NCI-H748 (cell line): ENCODE results near the gene MEF2A.

Source experiments
- DNase-seq: peaks from one replicate; lab custom pipeline; 2025; ENCODE audit not compliant: unreplicated experiment; lab: John Stamatoyannopoulos, UW

Gene MEF2A

GRCh38 chr15:99605490-99605931 is 39.7 kb downstream of the MEF2A start:
- no peak for DNase-seq

- DNase-seq: no peak
Observed at GRCh38 chr15:99605990-99606389, 40.2 kb downstream of the MEF2A start.

DNA sequence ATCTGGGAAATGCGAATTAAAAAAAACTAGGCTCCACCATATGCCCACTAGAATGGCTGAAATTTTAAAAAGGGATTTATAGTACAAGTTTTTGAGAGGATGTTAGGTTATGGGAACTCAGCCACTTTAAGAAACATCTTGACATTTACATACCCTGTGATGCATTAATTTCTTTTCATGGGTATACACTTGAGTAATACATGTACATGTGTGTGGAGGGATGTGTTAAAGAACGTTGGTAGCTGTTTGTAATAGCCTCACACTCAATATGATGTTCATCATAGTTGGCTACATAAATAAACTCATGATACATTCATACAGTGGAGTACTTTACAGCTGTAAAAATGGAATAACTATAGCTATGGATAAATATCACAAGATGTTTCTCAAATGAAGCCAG is 40.9 kb downstream of the MEF2A start:
- no peak for DNase-seq

- DNase-seq: no peak
Observed at GRCh38 chr15:99613481-99613880, 47.7 kb downstream of the MEF2A start.

- no peak for DNase-seq
Observed at GRCh38 chr15:99613887-99614647, 48.3 kb downstream of the MEF2A start.

GRCh38 chr15:99614749-99615288 is 49.0 kb downstream of the MEF2A start:
- no peak for DNase-seq

- no peak for DNase-seq
Observed at GRCh38 chr15:99615460-99615859, 49.7 kb downstream of the MEF2A start.

GRCh38 chr15:99616129-99616528 is 50.3 kb downstream of the MEF2A start:
- no peak for DNase-seq

DNA sequence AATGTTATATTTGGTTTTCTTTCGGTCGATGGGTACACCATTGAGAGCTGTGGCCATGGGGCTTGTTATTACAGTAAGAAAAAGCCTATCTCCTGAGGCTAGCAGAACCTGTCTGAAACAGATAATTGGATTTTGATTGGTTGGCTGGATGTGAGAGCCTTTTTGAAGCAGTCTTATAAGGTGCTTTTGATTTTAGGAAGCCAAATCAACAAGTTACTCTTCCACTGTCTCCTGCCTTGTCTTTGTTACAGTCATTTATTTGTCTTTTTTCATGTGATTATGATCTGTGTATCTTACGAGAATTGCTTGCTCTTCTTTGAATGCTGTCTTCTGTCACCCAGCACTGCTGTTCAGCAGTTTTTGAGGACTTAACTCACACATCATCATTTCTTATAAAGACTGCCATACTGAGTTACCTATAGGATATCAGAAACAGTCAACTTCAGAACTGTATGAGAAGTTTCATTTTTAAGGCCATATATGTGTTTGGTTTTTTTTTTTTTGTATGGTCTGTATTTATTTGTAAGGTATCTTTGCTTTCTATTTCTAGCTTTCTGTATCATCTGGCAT is 51.1 kb downstream of the MEF2A start:
- DNase-seq: no peak

GRCh38 chr15:99618941-99619411 is 53.2 kb downstream of the MEF2A start:
- DNase-seq: no peak

GRCh38 chr15:99619712-99620111 is 53.9 kb downstream of the MEF2A start:
- DNase-seq: no peak

DNA sequence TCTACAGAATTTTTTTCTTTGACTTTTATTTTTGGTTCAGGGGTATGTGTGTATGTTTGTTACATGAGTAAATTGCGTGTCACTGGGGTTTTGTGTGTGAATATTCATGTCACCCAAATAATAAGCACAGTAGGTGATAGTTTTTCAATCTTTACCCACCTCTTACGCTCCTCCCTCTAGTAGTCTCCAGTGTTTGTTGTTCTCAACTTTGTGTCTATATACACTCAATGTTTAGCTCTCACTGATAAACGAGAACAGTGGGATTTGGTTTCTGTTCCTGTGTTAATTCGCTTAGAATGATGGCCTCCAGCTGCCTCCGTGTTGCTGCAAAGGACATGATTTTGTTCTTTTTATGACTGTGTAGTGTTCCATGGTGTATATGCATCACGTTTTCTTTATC is 54.4 kb downstream of the MEF2A start:
- DNase-seq: no peak

DNA sequence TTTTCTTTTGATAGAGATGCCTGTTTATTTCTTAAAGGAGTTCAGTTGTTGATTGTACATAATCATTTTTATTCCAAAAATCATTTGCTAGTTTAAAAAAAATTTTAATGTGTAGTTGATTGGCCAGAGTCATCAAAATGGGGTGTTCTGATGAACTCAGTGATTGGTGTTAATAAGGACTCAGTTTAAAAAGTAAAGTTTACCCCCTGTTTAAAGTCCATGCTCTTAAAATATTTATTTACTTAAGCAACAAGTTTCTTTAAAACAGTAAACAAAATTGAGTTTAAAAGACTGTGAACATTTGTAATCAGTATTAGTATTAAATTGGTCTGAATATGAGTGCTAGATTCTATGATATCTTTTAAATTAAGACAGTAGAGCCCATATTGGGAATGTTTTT is 56.0 kb downstream of the MEF2A start:
- DNase-seq: no peak

GRCh38 chr15:99628374-99629001 is 62.7 kb downstream of the MEF2A start:
- no peak for DNase-seq

- DNase-seq: no peak
Observed at GRCh38 chr15:99630607-99631131, 64.9 kb downstream of the MEF2A start.

DNA sequence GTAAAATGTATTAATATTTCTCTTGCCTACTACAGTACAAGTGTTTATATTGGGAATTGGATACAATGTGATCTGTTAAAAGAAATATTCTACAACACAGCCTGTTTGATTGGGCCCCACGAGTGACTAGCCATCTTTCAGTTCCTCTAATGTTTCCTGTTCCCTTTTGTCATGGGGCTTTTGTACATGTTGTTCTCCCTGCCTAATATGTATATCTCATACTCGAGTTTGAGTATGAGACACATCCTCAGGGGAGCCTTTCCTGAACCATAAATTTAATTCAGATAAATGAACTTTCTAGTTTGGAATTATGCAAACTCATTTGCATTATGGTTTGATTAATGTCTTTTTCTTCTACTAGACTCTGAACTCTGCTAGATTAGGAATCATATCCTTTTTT is 65.5 kb downstream of the MEF2A start:
- DNase-seq: no peak

GRCh38 chr15:99632521-99632920 is 66.7 kb downstream of the MEF2A start:
- no peak for DNase-seq

DNA sequence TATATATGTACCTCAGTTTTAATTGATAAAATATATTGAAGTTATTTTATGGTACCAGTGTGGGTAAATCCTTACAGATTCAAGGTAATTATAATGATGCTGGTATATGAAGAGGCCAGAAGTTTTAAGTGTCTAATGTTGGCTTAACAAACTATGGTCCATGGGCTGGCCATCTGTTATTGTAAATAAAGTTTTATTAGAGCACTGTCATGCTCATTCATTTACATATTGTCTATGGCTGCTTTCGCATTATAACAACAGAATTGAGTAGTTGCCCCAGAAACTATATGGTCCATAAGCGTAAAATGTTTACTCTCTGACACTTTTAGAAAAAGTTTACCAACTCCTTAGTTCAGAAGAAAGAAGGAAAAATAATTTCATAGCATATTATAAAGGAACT is 67.9 kb downstream of the MEF2A start:
- no peak for DNase-seq

- DNase-seq: no peak
Observed at GRCh38 chr15:99634576-99634975, 68.8 kb downstream of the MEF2A start.

- DNase-seq: no peak
Observed at GRCh38 chr15:99635145-99635544, 69.4 kb downstream of the MEF2A start.

DNA sequence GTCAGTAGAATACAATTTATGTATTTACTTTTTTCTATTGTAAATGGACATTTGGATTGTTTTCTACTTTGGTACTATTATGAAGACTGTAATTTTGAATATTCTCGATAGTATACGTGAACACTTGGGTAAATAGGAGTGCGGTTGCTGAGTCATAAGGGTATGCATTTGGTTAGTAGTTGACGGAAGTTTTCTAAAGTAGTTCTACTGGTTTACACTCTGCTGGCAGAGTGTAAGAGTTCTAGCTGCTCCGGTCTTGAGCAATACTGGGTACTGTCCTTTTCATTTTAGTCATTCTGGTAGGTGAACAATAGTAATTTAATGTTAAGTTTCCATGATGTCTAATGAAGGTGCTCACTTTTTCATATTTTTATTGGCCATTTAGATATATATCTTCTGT is 70.0 kb downstream of the MEF2A start:
- no peak for DNase-seq
